HG03108 (cell line): ENCODE data around the gene PSMA5.

ENCODE experiments used
- ATAC-seq: cut with Tn5 transposase; IDR thresholded peaks from one replicate; pipeline ENCODE4 v1.9.1; 2021; ENCODE audit warnings: moderate library complexity; ENCODE audit not compliant: unreplicated experiment

Gene PSMA5

GRCh38 chr1:109370712-109371340, 55.4 kb downstream of the PSMA5 start:
- no peak for ATAC-seq

- ATAC-seq: no peak
Measured at GRCh38 chr1:109369167-109369746, 57.0 kb downstream of the PSMA5 start.

- no peak for ATAC-seq
Measured at GRCh38 chr1:109368464-109368863, 57.8 kb downstream of the PSMA5 start.

GRCh38 chr1:109367626-109368025, 58.6 kb downstream of the PSMA5 start:
- no peak for ATAC-seq

GRCh38 chr1:109365642-109366204, 60.5 kb downstream of the PSMA5 start:
- ATAC-seq: no peak

- no peak for ATAC-seq
Measured at GRCh38 chr1:109361649-109362048, 64.6 kb downstream of the PSMA5 start.

GRCh38 chr1:109361069-109361468, 65.2 kb downstream of the PSMA5 start:
- ATAC-seq: no peak

- no peak for ATAC-seq
Measured at GRCh38 chr1:109357616-109358015, 68.6 kb downstream of the PSMA5 start.

GRCh38 chr1:109356915-109357314, 69.3 kb downstream of the PSMA5 start:
- no peak for ATAC-seq

- ATAC-seq: no peak
Measured at GRCh38 chr1:109356505-109356904, 69.7 kb downstream of the PSMA5 start.

GRCh38 chr1:109354929-109355328, 71.3 kb downstream of the PSMA5 start:
- no peak for ATAC-seq

- ATAC-seq: no peak
Measured at GRCh38 chr1:109351457-109351856, 74.8 kb downstream of the PSMA5 start.

GRCh38 chr1:109350655-109351054, 75.6 kb downstream of the PSMA5 start:
- no peak for ATAC-seq

GRCh38 chr1:109350182-109350581, 76.1 kb downstream of the PSMA5 start:
- no peak for ATAC-seq
